HG03135 (cell line): Measurements from ENCODE around the gene CCNL2.
"Not testable (repeated sequence)": the region's sequence is repeated elsewhere in the genome, so short reads cannot be mapped to it uniquely, and the experiment has no call there.

Source experiments
- ATAC-seq: cut with Tn5 transposase; IDR thresholded peaks from one replicate; pipeline ENCODE4 v1.9.1; 2021; ENCODE audit warnings: mild to moderate bottlenecking, moderate library complexity; ENCODE audit not compliant: unreplicated experiment

Gene CCNL2

GRCh38 chr1:1432274-1432950, 33.3 kb upstream of the CCNL2 start:
- ATAC-seq: no peak

DNA sequence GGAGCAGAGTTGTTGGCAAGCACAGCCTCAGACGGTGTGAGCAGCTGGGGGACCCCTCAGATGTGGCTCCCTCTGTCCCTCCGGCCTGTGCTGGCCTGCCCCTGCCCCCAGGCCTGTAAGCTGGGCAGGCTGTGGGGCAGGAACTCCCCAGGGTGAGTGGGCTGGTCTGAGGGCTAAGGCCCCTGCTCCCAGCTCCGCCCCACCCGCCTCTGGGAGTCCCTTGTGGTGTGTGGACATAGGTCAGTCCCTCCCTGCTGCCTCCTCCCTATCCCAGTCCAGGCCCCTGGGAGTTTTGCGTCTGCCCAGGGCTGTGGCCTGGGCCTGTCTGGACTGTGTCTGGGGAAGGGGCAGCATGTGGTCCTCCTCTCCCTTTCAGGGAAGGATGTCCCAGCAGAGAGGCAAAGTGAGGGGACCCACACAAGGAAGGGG, 32.7 kb upstream of the CCNL2 start:
- no peak for ATAC-seq

- ATAC-seq: no peak
Measured at GRCh38 chr1:1430992-1431844, 32.1 kb upstream of the CCNL2 start.

- ATAC-seq: no peak
Measured at GRCh38 chr1:1430114-1430982, 31.2 kb upstream of the CCNL2 start.

DNA sequence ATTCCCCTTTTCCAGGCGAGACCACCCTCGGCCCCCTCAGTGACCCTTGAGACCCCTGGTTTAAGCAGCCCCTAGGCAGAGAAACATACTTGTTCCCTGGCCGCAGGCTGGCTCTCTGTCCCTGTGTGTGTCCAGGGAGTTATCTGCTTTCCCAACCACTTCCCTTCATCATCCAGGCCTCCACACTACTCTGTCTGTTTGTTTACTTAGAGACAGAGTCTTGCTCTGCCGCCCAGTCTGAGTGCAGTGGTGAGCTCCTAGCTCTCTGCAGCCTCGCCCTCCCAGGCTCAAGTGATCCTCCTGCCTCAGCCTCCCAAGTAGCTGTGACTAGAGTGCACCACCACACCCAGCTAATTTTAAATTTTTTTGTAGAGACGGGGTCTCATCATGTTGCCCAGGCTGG, 30.5 kb upstream of the CCNL2 start:
- ATAC-seq: no peak

- ATAC-seq: not testable (repeated sequence)
Measured at GRCh38 chr1:1428967-1429366, 29.8 kb upstream of the CCNL2 start.

DNA sequence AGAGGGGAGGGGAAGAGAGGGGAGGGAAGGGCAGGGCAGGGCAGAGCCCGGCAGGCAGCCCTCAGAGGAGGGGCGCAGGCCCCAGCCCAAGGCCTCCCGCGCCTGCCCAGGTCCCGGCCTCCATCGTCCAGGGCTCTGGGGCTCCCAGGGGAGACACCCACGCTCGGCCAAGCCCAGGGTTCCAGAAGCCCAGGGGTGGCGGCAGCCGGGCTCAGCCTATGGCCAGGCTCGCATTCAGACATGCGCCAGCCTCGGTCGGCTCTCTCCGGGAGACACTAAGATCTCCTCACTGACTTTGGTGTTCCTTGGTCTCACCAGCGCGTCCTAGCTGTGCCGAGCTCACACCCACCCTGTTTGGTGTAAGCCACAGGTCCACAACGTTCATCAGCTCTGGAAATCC, 29.0 kb upstream of the CCNL2 start:
- ATAC-seq: no peak

DNA sequence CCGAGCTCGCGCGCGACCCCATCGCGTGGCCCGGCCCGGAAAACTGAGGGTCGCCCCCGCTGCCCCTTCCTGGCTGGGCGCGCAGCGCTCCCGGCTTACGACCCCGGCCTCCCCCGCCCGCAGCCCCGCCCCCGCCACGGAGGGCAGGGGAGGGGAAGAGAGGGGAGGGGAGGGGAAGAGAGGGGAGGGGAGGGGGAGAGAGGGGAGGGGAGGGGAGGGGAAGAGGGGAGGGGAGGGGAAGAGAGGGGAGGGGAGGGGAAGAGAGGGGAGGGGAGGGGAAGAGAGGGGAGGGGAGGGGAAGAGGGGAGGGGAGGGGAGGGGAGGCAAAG, 28.6 kb upstream of the CCNL2 start:
- no peak for ATAC-seq

GRCh38 chr1:1427106-1427819, 28.1 kb upstream of the CCNL2 start:
- no peak for ATAC-seq

DNA sequence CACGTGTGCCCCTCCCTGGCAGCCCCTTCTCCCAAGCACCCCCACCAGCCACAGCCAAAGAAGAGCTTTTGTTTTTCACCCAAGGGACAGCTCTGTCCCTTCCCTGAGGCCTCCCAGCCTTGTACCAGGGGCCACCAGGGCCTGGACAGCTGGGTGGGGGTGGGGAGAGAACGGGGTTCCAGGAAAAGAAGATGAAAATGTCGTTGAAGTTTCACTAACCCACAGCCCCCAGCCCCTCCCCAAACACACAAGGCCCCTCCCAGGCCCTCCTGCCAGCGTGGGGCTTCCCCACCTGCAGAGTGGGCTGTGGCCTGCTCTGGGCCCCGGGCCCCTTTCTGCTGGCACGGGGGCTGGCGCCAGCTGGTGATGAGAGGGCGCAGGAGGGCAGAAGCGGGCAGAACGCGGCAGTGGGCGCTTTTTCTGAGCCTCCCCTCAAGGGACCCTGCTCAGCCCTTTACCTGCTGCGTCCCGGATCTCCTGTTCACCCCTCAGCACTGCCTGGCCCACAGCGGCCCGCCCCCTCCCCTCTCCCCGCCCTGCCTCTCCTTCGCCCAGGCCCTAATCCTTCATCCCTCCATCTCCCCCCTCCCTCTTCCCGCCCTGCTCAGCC, 27.5 kb upstream of the CCNL2 start:
- ATAC-seq: no peak

GRCh38 chr1:1425753-1426495, 26.8 kb upstream of the CCNL2 start:
- ATAC-seq: no peak

DNA sequence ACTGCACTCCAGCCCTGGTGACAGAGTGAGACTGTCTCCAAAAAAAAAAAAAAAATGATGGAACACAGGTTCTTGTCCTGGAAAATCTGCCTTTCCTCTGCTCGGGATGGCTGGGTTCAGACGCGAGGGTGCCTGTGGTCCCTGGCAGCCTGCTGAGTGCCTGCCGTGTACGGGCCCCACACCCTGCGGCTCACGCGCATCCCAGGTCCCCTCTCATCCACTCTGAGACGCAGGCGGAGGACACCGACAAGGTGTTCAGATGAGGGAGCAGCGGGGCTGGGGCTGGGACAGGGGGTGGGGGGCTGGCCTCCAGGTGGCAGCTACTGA, 26.3 kb upstream of the CCNL2 start:
- no peak for ATAC-seq

DNA sequence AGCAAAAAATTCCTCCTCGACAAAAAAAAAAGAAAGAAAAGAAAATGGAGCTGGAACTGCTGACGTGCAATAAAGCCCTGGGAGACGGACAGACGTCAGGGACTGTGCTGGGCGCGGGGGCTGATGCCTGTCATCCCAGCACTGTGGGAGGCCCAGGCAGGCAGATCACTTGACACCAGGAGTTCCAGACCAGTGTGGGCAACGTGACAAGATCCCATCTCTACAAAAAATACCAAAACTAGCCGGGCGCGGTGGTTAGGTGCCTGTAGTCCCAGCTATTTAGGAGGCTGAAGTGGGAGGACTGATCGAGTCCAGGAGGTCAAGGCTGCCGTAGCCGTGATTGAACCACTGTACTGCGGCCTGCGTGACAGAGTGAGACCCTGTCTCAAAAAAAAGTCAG, 25.6 kb upstream of the CCNL2 start:
- no peak for ATAC-seq

- no peak for ATAC-seq
Measured at GRCh38 chr1:1423245-1423597, 24.1 kb upstream of the CCNL2 start.

DNA sequence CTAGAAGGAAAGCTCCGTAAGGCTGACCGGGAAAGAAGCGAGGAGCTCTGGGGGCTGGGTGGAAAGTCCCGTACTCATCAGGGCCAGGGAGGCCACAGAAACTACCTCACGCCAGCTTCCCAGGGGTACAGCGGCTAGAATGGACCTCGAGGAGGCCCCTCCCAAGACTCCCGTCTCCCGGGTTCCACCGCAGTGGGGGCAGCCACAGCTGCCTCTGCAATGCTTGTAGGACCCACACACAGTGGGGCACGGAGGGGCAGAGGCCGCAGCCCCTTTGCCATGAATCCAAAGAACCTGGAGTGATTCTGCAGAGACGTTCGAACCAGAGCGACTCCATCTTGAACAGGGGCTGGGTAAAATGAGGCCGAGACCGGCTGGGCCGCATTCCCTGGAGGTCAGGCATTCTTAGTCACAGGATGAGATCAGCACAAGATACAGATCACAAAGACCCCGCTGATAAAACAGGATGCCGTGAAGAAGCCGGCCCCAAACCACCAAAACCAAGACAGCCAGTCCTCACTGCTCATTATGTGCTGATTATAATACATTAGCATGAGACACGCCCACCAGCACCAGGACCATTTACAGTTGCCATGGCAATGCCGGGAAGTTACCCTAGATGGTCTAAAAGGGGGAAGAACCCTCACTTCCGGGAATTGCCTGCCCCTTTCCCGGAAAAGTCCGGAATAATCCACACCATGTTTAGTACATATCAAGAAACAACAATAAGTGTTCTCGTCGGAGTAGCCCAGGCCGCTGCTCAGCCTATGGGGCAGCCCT, 23.5 kb upstream of the CCNL2 start:
- no peak for ATAC-seq

DNA sequence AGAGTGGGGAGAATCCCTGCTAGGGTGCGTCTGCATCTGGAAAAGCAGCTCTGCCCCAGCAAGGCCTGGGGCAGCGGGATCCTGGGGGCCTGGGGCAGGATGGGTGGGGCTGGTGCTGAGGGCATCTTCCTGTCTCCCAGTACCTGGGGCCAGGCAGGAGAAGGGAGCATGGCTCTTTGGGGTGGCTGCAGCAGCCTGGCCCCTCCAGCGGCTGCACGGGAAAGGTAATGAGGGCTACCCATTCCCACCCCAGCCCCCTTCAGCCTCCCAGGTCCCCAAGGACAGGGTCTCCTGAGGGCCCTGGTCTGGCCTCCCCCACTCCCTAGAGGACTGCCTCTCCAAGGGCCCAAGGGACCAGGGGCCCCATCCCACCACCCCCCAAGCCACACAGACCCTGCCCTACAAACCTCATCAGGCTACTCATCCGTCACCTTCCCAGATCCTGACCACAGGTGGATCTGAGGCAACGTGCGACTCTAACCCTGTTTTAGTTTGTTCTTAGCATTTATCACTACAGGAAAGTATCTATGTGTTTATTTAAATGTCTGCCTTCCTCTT, 22.9 kb upstream of the CCNL2 start:
- no peak for ATAC-seq

DNA sequence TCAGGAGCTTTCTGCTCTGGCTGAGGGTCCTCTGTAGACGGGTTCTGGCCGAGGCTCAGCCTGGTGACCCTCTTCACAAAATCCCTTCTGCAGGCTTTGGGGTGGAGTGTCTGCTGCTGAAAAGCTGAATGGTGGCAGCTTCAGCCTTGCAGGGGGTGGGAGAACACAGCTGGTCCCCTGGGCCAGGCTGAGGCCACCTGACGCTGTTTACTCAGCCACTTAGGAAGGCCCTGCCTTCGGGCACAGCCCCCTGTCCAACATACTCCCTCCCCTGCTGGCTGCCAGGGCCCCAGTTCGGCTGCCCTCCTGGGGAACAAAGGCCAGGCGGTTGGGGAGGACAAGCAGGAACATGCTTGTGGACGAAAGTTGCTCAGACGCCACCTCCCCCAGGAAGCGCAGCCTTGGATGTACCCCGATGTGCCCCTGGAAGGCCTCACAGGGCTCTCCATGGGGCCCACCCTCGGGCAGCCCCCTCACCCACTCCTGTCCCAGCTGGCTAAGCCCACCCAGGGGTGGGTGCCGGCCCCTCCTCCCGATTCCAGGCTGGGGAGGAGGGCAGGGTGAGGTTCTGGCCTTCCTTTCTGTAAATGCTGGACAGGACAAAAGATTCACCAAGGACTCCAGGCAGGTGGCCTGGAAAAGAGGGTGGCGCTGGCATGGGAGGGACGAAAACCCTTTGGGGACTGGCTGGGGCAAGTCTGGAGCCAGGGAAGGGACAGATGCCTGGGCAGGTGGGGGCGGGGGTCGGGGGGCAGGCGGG, 22.2 kb upstream of the CCNL2 start, which contains the start of gene ANKRD65:
Gene ANKRD65, minus strand, starts transcription at position 130 of the 760 bp plus-strand sequence. CDS start 271 bp downstream, outside the sequence.
- no peak for ATAC-seq

- ATAC-seq: no peak
Measured at GRCh38 chr1:1420654-1421141, 21.6 kb upstream of the CCNL2 start.
